NCI-H1092 treated with DMSO at 0.1 percent for 48 hours (cell line): Measurements from ENCODE around the gene IZUMO3.
"Not testable (repeated sequence)": the region's sequence is repeated elsewhere in the genome, so short reads cannot be mapped to it uniquely, and the experiment has no call there.

Source experiments
- DNase-seq: peaks from one replicate; lab custom pipeline; 2025; lab: John Stamatoyannopoulos, UW

IZUMO3 gene

DNA sequence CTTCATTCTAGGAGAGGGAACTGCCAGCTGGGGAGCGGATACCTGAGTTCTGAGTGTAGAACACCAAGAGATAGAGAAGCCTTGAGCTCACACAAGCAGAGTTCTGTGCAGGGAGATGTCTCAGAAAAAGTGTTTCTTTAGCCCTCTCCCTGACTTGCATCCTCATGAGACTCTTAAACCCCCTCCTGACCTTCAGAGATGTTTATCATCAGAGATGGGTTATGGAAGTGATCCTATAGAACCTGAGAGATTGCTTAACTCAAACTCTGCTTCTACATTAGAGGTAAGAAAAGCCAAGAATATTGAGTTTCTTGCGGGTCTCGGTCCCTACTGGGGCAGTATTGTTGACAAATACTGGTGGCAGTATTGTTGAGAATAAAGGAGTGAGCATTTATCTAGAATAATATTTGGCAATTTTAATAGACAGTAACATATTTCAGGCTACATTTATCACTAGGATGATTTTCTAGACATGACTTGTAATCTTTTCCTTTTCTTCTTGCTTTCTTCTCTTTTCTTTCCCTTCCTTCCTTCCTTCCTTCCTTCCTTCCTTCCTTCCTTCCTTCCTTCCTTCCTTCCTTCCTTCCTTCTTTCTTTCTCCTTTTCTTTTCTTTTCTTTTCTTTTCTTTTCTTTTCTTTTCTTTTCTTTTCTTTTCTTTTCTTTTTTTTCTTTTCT lies at the start of gene IZUMO3:
Gene IZUMO3, minus strand, starts transcription at position 51 of the 676 bp plus-strand sequence. CDS start 248 bp downstream, outside the sequence.
- DNase-seq = no peak

GRCh38 chr9:24594234-24594850 lies 48.6 kb upstream of the IZUMO3 start:
- no peak for DNase-seq

GRCh38 chr9:24590432-24590831 lies 44.7 kb upstream of the IZUMO3 start:
- no peak for DNase-seq

DNA sequence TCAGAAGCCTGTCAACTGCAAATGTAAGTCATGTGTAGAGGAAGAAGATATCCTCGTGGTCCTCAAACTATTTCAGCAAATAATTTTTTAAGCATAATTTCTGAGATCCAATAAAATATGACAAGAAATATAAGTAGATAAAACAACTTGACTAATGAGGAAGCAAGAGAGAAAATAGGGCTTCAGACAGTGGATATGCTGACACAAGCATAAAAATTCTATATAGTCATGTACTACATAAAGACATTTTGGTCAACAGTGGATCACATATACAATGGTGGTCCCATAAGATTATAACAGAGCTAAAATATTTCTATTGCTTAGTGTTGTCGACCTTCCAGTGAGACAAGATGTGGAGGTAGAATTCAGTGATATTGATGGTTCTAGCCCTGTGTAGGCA lies 42.2 kb upstream of the IZUMO3 start:
- no peak for DNase-seq

GRCh38 chr9:24582146-24583126 lies 36.7 kb upstream of the IZUMO3 start:
- DNase-seq = no peak

DNA sequence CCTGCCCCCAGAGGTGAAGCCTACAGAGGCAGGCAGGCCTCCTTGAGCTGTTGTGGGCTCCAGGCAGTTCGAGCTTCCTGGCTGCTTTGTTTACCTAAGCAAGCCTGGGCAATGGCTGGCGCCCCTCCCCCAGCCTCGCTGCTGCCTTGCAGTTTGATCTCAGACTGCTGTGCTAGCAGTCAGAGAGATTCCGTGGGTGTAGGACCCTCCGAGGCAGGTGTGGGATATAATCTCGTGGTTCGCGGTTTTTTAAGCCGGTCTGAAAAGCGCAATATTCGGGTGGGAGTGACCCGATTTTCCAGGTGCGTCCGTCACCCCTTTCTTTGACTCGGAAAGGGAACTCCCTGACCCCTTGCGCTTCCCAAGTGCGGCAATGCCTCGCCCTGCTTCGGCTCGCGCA lies 34.3 kb upstream of the IZUMO3 start:
- not testable (repeated sequence) for DNase-seq

- no peak for DNase-seq
These were observed 26.7 kb upstream of the IZUMO3 start for GRCh38 chr9:24572406-24572805.

GRCh38 chr9:24561957-24562356 lies 16.3 kb upstream of the IZUMO3 start:
- no peak for DNase-seq

DNA sequence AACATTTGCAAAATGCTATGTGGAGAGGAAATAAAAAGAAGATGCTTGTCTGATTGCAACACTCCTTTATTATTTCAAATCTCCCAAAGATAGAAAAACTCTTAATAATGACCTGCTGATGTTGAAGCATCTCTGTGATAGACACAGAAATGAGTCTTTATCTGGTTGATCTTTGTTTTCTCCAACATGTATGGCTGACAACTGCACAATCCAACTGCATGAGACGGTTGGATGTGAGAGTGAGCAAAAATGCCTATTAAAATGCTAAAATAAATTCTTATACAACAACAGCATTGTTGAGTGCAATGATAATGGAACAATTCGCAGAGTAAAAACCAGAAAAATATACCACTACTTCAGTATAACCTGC lies 7.5 kb upstream of the IZUMO3 start:
- no peak for DNase-seq

- DNase-seq = no peak
These were observed 7.0 kb upstream of the IZUMO3 start for GRCh38 chr9:24552526-24553182.

DNA sequence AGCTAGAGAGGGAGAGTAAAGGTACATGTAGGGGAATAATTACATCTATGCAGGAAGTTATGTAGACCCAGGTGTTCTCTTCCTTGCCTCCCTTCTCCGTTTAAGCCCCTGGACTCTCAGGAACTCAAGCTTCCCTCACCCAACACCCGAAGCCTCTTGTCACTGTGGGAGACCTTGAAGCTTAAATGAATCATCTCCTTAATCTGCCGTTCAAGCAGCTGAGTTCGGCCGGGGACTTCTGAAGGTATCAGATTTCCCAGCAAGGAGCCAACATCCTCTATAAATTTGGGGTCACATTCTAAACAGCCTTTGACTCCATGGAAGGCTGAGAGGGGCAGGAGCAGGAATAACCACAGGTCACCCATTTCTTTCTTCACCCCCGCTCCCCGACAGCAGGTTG lies 412 bp downstream of the IZUMO3 start:
- no peak for DNase-seq

- no peak for DNase-seq
These were observed 27.2 kb downstream of the IZUMO3 start for GRCh38 chr9:24518545-24518944.

GRCh38 chr9:24516463-24516862 lies 29.2 kb downstream of the IZUMO3 start:
- DNase-seq = no peak

GRCh38 chr9:24509850-24510249 lies 35.8 kb downstream of the IZUMO3 start:
- no peak for DNase-seq

- no peak for DNase-seq
These were observed 41.2 kb downstream of the IZUMO3 start for GRCh38 chr9:24504521-24504920.

DNA sequence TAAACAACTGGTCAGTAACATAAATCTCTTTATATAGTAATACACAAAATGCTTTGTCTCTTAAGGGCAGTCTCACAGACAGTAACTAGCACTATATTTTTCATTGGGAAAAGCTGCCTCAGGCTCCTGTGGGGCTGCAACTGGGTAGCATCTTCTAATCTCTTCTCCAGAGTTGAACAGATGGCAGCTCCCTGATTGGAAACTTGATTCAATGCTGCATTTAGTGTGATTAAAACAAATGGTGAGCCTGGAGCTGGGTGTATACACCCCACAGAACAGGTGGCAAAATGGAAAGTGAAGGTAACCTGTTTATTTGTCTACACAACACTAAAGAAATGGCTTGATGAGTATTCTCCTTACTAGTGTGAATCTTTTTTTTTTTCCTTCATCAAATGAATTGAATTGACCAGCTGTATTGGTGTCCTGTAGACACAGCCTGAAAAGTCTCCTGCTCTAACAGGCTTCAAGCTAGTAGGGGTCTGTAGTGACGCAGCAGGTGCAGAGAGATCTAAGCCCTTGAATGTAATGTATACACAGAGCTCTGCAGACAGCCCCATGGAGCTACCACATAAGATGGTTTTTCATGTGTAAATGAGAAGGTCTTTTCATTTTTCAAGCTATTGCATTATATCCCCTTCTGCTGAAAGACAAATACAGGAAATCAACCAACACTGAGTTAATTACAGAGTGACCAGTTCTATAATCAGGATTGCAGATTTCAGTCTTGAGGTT lies 43.3 kb downstream of the IZUMO3 start:
- no peak for DNase-seq

DNA sequence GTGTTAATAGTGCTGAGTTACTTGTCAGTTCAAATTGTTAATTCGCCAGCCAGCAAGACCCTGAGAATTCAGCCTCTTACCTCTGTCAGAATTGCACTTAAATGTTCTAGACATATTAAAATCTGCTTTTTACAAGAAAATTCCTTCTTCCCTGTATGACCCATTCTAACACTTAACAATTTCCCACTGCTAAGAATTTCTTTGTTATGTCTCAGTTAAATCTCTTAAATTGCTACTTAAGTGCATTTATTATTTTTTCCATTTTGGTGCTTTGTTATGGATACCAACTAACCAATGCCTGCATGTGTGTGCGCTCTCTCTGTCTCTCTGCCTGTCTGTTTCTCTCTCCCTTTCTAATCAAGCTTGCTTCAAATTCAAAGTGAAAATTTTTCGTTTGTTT lies 44.9 kb downstream of the IZUMO3 start:
- DNase-seq = no peak

- no peak for DNase-seq
These were observed 47.1 kb downstream of the IZUMO3 start for GRCh38 chr9:24498632-24499031.

- no peak for DNase-seq
These were observed 48.0 kb downstream of the IZUMO3 start for GRCh38 chr9:24497671-24498070.
